ENCODE results near the gene PRCD. TPM values are rescaled to one million over a fixed set of nuclear protein-coding genes. Genes with fewer than 3 reads are reported as not detected.

PRCD gene
- polyA plus RNA-seq, 4 donors, result 2.6 to 6.3 (median 4.1) TPM

DNA sequence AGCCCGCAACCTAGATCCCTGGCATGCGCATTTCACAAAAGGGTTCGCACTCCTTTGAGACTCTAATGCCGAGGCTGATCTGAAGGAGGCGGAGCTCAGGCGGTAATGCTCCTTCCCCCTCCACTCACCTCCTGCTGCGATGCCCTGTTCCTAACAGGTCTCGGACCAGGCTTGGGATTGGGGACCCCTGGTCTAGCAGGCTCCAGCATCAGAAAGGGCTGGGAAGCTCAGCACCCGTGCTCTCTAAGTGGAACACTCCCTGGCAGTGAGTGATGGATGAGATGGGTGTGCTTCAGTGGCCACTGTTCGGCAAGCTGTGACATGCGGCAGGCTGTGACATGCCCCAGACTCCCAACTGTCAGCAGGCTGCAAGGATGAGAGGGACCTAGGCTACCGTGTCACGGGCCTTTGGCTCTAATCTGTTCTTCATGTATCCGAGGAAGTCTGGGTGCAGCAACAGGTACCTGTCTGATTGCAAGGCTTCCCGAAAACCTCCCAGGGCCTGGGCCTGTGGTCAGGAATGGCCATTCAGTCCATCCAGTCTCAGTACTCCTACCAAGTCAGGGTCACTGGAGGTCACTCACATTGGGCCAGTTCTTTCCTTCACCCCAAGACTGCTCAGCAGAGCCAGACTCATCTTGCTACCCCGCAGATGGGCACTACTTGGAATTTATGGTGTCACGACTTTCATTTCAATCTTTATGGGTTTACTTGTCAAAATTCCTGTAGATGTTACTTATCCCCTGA, 47.1 kb downstream of the PRCD start:
- no peak for DNase-seq (ENCODE audit: low read depth in 4 of 4, low spot score in 2 of 4)

DNA sequence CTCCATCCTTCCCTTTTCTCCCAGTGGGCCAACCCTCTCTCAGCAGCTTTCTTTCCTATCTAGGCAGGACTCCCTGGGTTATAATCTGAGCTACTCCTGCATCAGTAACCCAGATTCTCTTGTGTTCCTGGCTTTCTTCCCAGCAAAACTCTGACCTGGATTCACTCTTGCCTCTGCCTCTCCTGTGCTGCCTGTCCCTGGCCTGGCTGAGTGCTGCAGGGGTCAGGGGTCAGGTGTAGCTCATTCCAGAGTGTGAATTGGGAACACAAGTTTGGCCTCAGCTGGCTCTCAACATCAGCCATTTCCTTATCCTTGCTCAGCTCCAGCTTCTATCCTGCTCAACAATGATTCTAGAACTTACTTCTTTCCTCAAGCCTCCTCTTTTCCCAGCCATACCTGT, 48.3 kb downstream of the PRCD start:
- no peak for DNase-seq (ENCODE audit: low read depth in 4 of 4, low spot score in 2 of 4)

DNA sequence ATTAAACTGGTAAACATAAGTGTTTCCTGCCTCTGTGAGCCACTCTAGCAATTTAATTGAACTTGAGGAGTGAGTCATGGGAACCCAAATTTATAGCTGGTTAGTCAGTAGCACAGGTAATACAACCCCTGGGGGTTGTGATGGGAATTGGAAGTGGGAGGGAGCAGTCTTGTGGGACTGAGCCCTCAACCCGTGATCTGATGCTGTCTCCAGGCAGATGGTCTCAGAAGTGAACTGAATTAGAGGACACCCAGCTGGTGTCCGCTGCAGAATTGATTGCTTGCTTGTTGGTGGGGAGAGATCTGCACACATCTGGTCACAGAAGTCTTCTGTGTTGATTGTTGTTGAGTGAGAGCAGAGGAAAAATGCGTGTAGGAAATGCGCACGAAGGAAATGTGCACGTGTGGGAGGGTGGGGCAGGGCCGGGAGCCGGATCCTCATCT, 53.6 kb downstream of the PRCD start:
- no peak for DNase-seq (ENCODE audit: low read depth in 4 of 4, low spot score in 2 of 4)

DNA sequence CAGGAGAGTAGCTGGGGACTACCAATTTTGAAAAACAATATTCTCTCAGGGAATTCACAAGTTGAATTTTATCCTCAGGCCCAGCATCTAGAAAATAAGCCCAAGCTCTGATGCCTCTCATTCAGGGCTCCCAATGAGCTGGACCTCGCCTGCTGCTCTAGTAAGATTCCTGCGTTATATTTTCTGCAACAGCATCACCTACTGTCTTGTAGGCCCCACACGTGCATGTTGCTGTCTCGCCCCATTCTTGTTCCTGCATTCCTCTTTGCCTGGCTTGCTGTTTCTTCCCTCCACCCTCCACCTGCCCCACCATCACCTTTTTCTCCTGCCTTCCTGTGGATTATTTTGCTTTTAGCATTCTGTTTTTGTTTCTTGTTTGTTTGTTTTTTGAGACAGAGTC, 54.1 kb downstream of the PRCD start:
- no peak for DNase-seq (ENCODE audit: low read depth in 4 of 4, low spot score in 2 of 4)

DNA sequence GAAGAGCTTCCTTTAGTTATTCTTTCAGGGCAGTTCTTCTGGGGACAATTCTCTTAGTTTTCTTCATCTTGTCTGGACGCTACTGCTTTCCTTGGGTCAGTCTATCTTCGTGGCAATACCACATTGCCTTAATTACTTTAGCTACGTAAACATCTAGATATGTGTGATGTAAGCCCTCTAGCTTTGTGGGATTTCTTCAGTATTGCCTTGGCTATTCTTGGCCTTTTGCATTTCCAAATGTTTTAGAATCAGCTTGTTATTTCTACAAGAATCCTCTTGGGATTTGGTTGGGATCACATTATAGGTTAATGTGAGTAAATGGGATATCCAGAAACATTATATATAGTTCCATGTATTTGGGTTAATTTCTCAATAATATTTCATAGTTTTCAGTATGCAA, 54.8 kb downstream of the PRCD start:
- DNase-seq (ENCODE audit: low read depth in 4 of 4, low spot score in 2 of 4), result no peak

Other genes with a start within 250 kb of the PRCD start
- gene QRICH2, start 231.8 kb upstream of the PRCD start, polyA plus RNA-seq (ENCODE audit: insufficient read length in 4 of 4), result 10 to 100 TPM in 2 of 4 donors, 1 to 10 TPM in 2; 4.3 to 11.1 (median 8.3) TPM
- gene PRPSAP1, start 186.1 kb upstream of the PRCD start, polyA plus RNA-seq (ENCODE audit: insufficient read length in 4 of 4), result 10 to 100 TPM; 73.8 to 91.2 (median 80.6) TPM
- gene SPHK1, start 155.4 kb upstream of the PRCD start, polyA plus RNA-seq (ENCODE audit: insufficient read length in 4 of 4), result 1 to 10 TPM; 2.0 to 3.4 (median 2.9) TPM
- gene UBE2O, start 86.9 kb upstream of the PRCD start, polyA plus RNA-seq (ENCODE audit: insufficient read length in 4 of 4), result 10 to 100 TPM; 20.9 to 30.0 (median 28.9) TPM
- gene AANAT, start 72.4 kb upstream of the PRCD start, polyA plus RNA-seq (ENCODE audit: insufficient read length in 4 of 4), result under 1 TPM; 0.30 to 0.47 (median 0.38) TPM
- gene RHBDF2, start 38.6 kb upstream of the PRCD start, polyA plus RNA-seq (ENCODE audit: insufficient read length in 4 of 4), result 1 to 10 TPM; 4.8 to 9.2 (median 7.7) TPM
- 10 to 100 TPM; 12.2 to 23.4 (median 14.9) TPM for gene CYGB, start 2.3 kb upstream of the PRCD start, polyA plus RNA-seq (ENCODE audit: insufficient read length in 4 of 4)
- gene ST6GALNAC2, start 45.8 kb downstream of the PRCD start, polyA plus RNA-seq (ENCODE audit: insufficient read length in 4 of 4), result 10 to 100 TPM in 2 of 4 donors, 1 to 10 TPM in 2; 9.3 to 13.8 (median 9.8) TPM
- gene ST6GALNAC1, start 103.7 kb downstream of the PRCD start, polyA plus RNA-seq (ENCODE audit: insufficient read length in 4 of 4), result under 1 TPM; 0.33 to 0.81 (median 0.37) TPM
- 100 to 1,000 TPM in 2 of 4 donors, 10 to 100 TPM in 2; 87.3 to 119 (median 105) TPM for gene MXRA7, start 170.9 kb downstream of the PRCD start, polyA plus RNA-seq (ENCODE audit: insufficient read length in 4 of 4)
- gene JMJD6, start 186.6 kb downstream of the PRCD start, polyA plus RNA-seq (ENCODE audit: insufficient read length in 4 of 4), result 10 to 100 TPM; 19.6 to 30.6 (median 23.7) TPM
- 10 to 100 TPM; 38.3 to 47.6 (median 40.0) TPM for gene METTL23, start 186.8 kb downstream of the PRCD start, polyA plus RNA-seq (ENCODE audit: insufficient read length in 4 of 4)
- 100 to 1,000 TPM; 349 to 424 (median 370) TPM for gene SRSF2, start 197.3 kb downstream of the PRCD start, polyA plus RNA-seq (ENCODE audit: insufficient read length in 4 of 4)
- 10 to 100 TPM; 22.7 to 33.7 (median 28.0) TPM for gene MFSD11, start 198.1 kb downstream of the PRCD start, polyA plus RNA-seq (ENCODE audit: insufficient read length in 4 of 4)